ENCODE results near the gene PRICKLE1. TPM values are rescaled to one million over a fixed set of nuclear protein-coding genes. Genes with fewer than 3 reads are reported as not detected.

Gene PRICKLE1
- total and polyA plus RNA-seq, 2 donors (not counting 3 experiments of a cell fraction or from before 2014, with no cell fraction given), result 34.3 to 86.0 TPM

- Histone ChIP-seq H3K27me3 (ENCODE audit: control insufficient read depth in 2 of 2, insufficient read depth in 2 of 2, low read length in 2 of 2) (no peaks in the 10 kb centered on the region), H3K9ac (replicated peaks; ENCODE audit: extremely low read depth, insufficient read depth, low read length) (peak overlapping the region; percentile 90), H2AFZ (ENCODE audit: low read depth, low read length) (no peak overlapping the region), H3K9me3 (replicated peaks; ENCODE audit: control insufficient read depth, insufficient read depth, low read length) (no peaks in the 10 kb centered on the region), H3K79me2 (ENCODE audit: control insufficient read depth, insufficient read depth, low read length) (peaks cover 65% of the 10 kb centered on the region), H3K4me2 (ENCODE audit: insufficient read depth, low read length) (peak overlapping the region; percentile 98), H3K4me3 (replicated peaks in 1 of 3; ENCODE audit: insufficient read depth in 1 of 3, low read depth in 1 of 3, low read length in 3 of 3) (peak overlapping the region; percentile 81 to 99 (median 86)), H3K9me1 (replicated peaks; ENCODE audit: control insufficient read depth, extremely low read depth, insufficient read depth, low read length) (no peaks in the 10 kb centered on the region), H4K20me1 (replicated peaks; ENCODE audit: control insufficient read depth, extremely low read depth, insufficient read depth, low read length) (peaks cover 4% of the 10 kb centered on the region), H3K27ac (ENCODE audit: insufficient read depth, low read depth, low read length) (peak overlapping the region; percentile 59), H3K36me3 (ENCODE audit: control insufficient read depth in 2 of 2, extremely low read depth in 1 of 2, insufficient read depth in 2 of 2, low read length in 2 of 2) (peaks cover 0 to 7% of the 10 kb centered on the region in 2 experiments), H3K4me1 (ENCODE audit: control insufficient read depth, extremely low read depth, insufficient read depth, low read length) (peaks cover 54% of the 10 kb centered on the region)
- peak; percentile 56 for DNase-seq (ENCODE audit: low read depth, low spot score)
- peak; percentile 81 for FAIRE-seq
- intact Hi-C loops (cut with micrococcal nuclease), result loop anchor here (1.0 to 2.0 kb wide), 2 partner anchors 106 to 491 kb away; no protein-coding TSS in a partner anchor
- dilution Hi-C loops (cut with MboI; ENCODE audit: extremely low pct_ligation_motif_present, low sequenced_read_pairs), result loop anchor here (10.0 kb wide), 1 partner anchor 697 kb away; no protein-coding TSS in a partner anchor
- peak; percentile 30 for TF ChIP-seq POLR2A (IDR thresholded peaks at IDR 0.05; ENCODE audit: low read depth, low read length)
- TF ChIP-seq MAX (IDR thresholded peaks at IDR 0.05; ENCODE audit: insufficient read depth, insufficient read length), result no peak
- CTCF ChIA-PET, result interaction anchor here (1.1 to 3.2 kb wide), 9 partner anchors 12 to 750 kb away, joined by 3 to 24 read pairs (median 7); no protein-coding TSS in a partner anchor
- POLR2A ChIA-PET, result interaction anchor here (0.6 to 2.5 kb wide), 5 partner anchors 10 to 692 kb away, joined by 3 to 7 read pairs (median 3); no protein-coding TSS in a partner anchor
- TSS peak; percentile 59 for BruUV-seq (replicated peaks)
Observed at GRCh38 chr12:42587601-42588523, 1.7 kb downstream of the PRICKLE1 start.

- peak overlapping the region; percentile 90 for H3K9ac ChIP-seq (replicated peaks; ENCODE audit: extremely low read depth, insufficient read depth, low read length)
- intact Hi-C loops (cut with micrococcal nuclease), result loop anchor here (2.0 kb wide), 1 partner anchor 493 kb away; no protein-coding TSS in a partner anchor
- H4K20me1 ChIP-seq (replicated peaks; ENCODE audit: control insufficient read depth, extremely low read depth, insufficient read depth, low read length), result peaks cover 4% of the 10 kb centered on the region
- H3K27ac ChIP-seq (ENCODE audit: insufficient read depth, low read depth, low read length), result peak overlapping the region; percentile 4
- H3K9me1 ChIP-seq (replicated peaks; ENCODE audit: control insufficient read depth, extremely low read depth, insufficient read depth, low read length), result no peaks in the 10 kb centered on the region
- peak overlapping the region; percentile 98 for H3K4me2 ChIP-seq (ENCODE audit: insufficient read depth, low read length)
- dilution Hi-C loops (cut with MboI; ENCODE audit: extremely low pct_ligation_motif_present, low sequenced_read_pairs), result loop anchor here (10.0 kb wide), 1 partner anchor 699 kb away; no protein-coding TSS in a partner anchor
- no peak for FAIRE-seq
- ChIA-PET POLR2A (interaction anchor here (0.7 kb wide), 1 partner anchor 123 kb away, joined by 4 read pairs; no protein-coding TSS in a partner anchor), CTCF (interaction anchor here (0.7 to 3.2 kb wide), 17 partner anchors 8 to 752 kb away, joined by 3 to 24 read pairs (median 4); no protein-coding TSS in a partner anchor)
- no peaks in the 10 kb centered on the region for H3K9me3 ChIP-seq (replicated peaks; ENCODE audit: control insufficient read depth, insufficient read depth, low read length)
- peak; percentile 45 for DNase-seq (ENCODE audit: low read depth, low spot score)
- H3K27me3 ChIP-seq (ENCODE audit: control insufficient read depth in 2 of 2, insufficient read depth in 2 of 2, low read length in 2 of 2), result no peaks in the 10 kb centered on the region
- H3K79me2 ChIP-seq (ENCODE audit: control insufficient read depth, insufficient read depth, low read length), result peaks cover 80% of the 10 kb centered on the region
- no peak overlapping the region for H2AFZ ChIP-seq (ENCODE audit: low read depth, low read length)
- H3K4me1 ChIP-seq (ENCODE audit: control insufficient read depth, extremely low read depth, insufficient read depth, low read length), result peaks cover 67% of the 10 kb centered on the region
- no TSS peak for BruUV-seq (replicated peaks)
- H3K36me3 ChIP-seq (ENCODE audit: control insufficient read depth in 2 of 2, extremely low read depth in 1 of 2, insufficient read depth in 2 of 2, low read length in 2 of 2), result peaks cover 0 to 11% of the 10 kb centered on the region in 2 experiments
- TF ChIP-seq JUN (IDR thresholded peaks at IDR 0.05; ENCODE audit: borderline replicate concordance, insufficient read depth, insufficient read length, low read depth) (no peak), CTCF (IDR thresholded peaks at IDR 0.05; ENCODE audit: extremely low read depth in 1 of 2, insufficient read depth in 1 of 2, low read depth in 1 of 2, low read length in 2 of 2) (peak in 1 of 2 donors; percentile 50)
- peak overlapping the region in 1 of 3 experiments; percentile 99 for H3K4me3 ChIP-seq (replicated peaks in 1 of 3; ENCODE audit: insufficient read depth in 1 of 3, low read depth in 1 of 3, low read length in 3 of 3)
Observed at GRCh38 chr12:42586268-42586667, 3.3 kb downstream of the PRICKLE1 start.

Data from endothelial cell of umbilical vein (primary cell).